ENCODE data around the gene MPRIP. TPM values are rescaled to one million over a fixed set of nuclear protein-coding genes. Genes with fewer than 3 reads are reported as not detected.
A peak's percentile ranks its signal among the peaks of the same experiment; 100 is the strongest.

The MPRIP gene
- total RNA-seq, 2 donors from 2014 or later = 84.3 to 258 TPM

DNA sequence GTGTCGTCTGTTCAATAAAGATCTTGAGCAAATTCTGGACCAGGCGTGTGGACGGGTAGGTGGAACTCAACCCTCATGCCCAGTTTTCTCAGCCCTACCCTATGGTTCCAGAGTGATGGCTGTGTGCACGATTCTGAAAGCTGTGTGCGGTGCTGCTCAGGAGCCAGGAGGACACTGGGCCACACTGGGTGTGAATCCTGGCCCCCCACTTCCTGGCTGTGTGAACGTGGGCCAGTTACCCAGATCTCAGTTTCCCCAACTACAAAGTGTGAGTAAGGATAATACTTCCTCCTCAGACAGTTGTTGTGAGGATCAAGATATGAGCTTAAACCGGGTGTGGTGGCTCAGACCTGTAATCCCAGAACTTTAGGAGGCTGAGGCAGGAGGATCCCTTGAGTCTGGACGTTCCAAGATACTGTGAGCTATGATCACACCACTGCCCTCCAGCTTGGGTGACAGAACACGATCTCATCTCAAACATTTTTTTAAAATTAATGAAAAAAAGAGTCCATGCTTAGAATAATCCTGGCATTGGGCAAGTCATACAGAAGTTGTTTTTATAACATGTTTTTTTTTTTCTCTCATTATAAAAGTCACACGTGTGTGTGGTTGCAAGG, 14.7 kb upstream of the MPRIP start:
- intact Hi-C loops (cut with DNase I) = no loop called here
- WGBS = 83% methylated on average over 10 of the region's 10 CpGs
- no peak for TF ChIP-seq POLR2A (IDR thresholded peaks at IDR 0.05)
- TF ChIP-seq CTCF (IDR thresholded peaks at IDR 0.05) = no peak
- no peak for TF ChIP-seq POLR2AphosphoS5 (IDR thresholded peaks at IDR 0.05)
- DNase-seq (ENCODE audit: low spot score) = no peak
- no peaks in the 10 kb centered on the region for H3K36me3 ChIP-seq
- H3K4me1 ChIP-seq (replicated peaks) = peaks cover 7% of the 10 kb centered on the region
- no peak overlapping the region for H3K27ac ChIP-seq
- H3K27me3 ChIP-seq (replicated peaks; ENCODE audit: insufficient read depth) = no peaks in the 10 kb centered on the region
- H3K4me3 ChIP-seq = no peak overlapping the region
- no peaks in the 10 kb centered on the region for H3K9me3 ChIP-seq

- Histone ChIP-seq H3K4me1 (replicated peaks) (peaks cover 7% of the 10 kb centered on the region), H3K36me3 (no peaks in the 10 kb centered on the region), H3K27ac (no peak overlapping the region), H3K9me3 (no peaks in the 10 kb centered on the region), H3K27me3 (replicated peaks; ENCODE audit: insufficient read depth) (no peaks in the 10 kb centered on the region), H3K4me3 (no peak overlapping the region)
- TF ChIP-seq POLR2AphosphoS5 (IDR thresholded peaks at IDR 0.05) (peak; percentile 12), CTCF (IDR thresholded peaks at IDR 0.05) (no peak), POLR2A (IDR thresholded peaks at IDR 0.05) (no peak)
- 71% methylated on average over 9 of the region's 12 CpGs for WGBS
- intact Hi-C loops (cut with DNase I) = no loop called here
- peak; percentile 54 for DNase-seq (ENCODE audit: low spot score)
Measured at GRCh38 chr17:17028059-17028877, 14.0 kb upstream of the MPRIP start.

- no peak overlapping the region for H3K27ac ChIP-seq
- H3K4me1 ChIP-seq (replicated peaks) = peaks cover 7% of the 10 kb centered on the region
- 84% methylated on average over 16 of the region's 16 CpGs for WGBS
- H3K9me3 ChIP-seq = no peaks in the 10 kb centered on the region
- intact Hi-C loops (cut with DNase I) = no loop called here
- TF ChIP-seq POLR2AphosphoS5 (IDR thresholded peaks at IDR 0.05) (no peak), CTCF (IDR thresholded peaks at IDR 0.05) (no peak), POLR2A (IDR thresholded peaks at IDR 0.05) (no peak)
- no peaks in the 10 kb centered on the region for H3K36me3 ChIP-seq
- H3K27me3 ChIP-seq (replicated peaks; ENCODE audit: insufficient read depth) = no peaks in the 10 kb centered on the region
- DNase-seq (ENCODE audit: low spot score) = no peak
- no peak overlapping the region for H3K4me3 ChIP-seq
Measured at GRCh38 chr17:17028878-17029535, 13.2 kb upstream of the MPRIP start.

- DNase-seq (ENCODE audit: low spot score) = no peak
- WGBS = 82% methylated on average over 9 of the region's 9 CpGs
Measured at GRCh38 chr17:17029938-17030337, 12.3 kb upstream of the MPRIP start.

More at GRCh38 chr17:17029938-17030337, 12.3 kb upstream of the MPRIP start:
- peaks cover 7% of the 10 kb centered on the region for H3K4me1 ChIP-seq (replicated peaks)
- H3K27me3 ChIP-seq (replicated peaks; ENCODE audit: insufficient read depth) = no peaks in the 10 kb centered on the region
- intact Hi-C loops (cut with DNase I) = no loop called here
- TF ChIP-seq POLR2A (IDR thresholded peaks at IDR 0.05) (no peak), CTCF (IDR thresholded peaks at IDR 0.05) (no peak), POLR2AphosphoS5 (IDR thresholded peaks at IDR 0.05) (no peak)
- no peak overlapping the region for H3K27ac ChIP-seq
- no peaks in the 10 kb centered on the region for H3K36me3 ChIP-seq
- no peaks in the 10 kb centered on the region for H3K9me3 ChIP-seq
- no peak overlapping the region for H3K4me3 ChIP-seq
